ENCODE data around the gene FBXW11.

- TF ChIP-seq ZBTB7A (CRISPR knock-in tag; IDR thresholded peaks at IDR 0.05) (no peak), HOXD1 (CRISPR knock-in tag; IDR thresholded peaks at IDR 0.05) (no peak), CTCF (CRISPR knock-in tag; IDR thresholded peaks at IDR 0.05) (no peak), FOXK2 (IDR thresholded peaks at IDR 0.05) (no peak), TCF12 (IDR thresholded peaks at IDR 0.05) (no peak), TCF12 (CRISPR knock-in tag; IDR thresholded peaks at IDR 0.05) (no peak), RNF219 (CRISPR knock-in tag; IDR thresholded peaks at IDR 0.05) (no peak), REST (IDR thresholded peaks at IDR 0.05; ENCODE audit: borderline replicate concordance in 1 of 2, low read depth in 1 of 2, low read length in 2 of 2) (no peak), SP1 (IDR thresholded peaks at IDR 0.05) (no peak), SP1 (CRISPR knock-in tag; IDR thresholded peaks at IDR 0.05) (no peak), NR3C1 (CRISPR knock-in tag; IDR thresholded peaks at IDR 0.05) (no peak), MXD3 (CRISPR knock-in tag; IDR thresholded peaks at IDR 0.05) (no peak), ZNF354B (CRISPR knock-in tag; IDR thresholded peaks at IDR 0.05) (no peak), MXI1 (IDR thresholded peaks at IDR 0.05; ENCODE audit: borderline replicate concordance, low read depth, low read length) (no peak)
Observed at GRCh38 chr5:172029876-172030275, 23.4 kb upstream of the FBXW11 start.

Measured in HepG2 (cell line).